Neutrophil (primary cell): ENCODE data around the gene FOXK2.

Source experiments
- H3K27ac ChIP-seq: fragments of 200-600 bp; sonication (generic); 2 replicates; pipeline ENCODE4 v1.5.1; 2016; ENCODE audit warnings: mild to moderate bottlenecking, moderate library complexity
- H3K27me3 ChIP-seq: fragments of 200-600 bp; sonication (generic); 2 replicates; pipeline ENCODE4 v1.6.0; 2016; ENCODE audit warnings: mild to moderate bottlenecking
- H3K36me3 ChIP-seq: fragments of 200-600 bp; sonication (generic); 2 replicates; pipeline ENCODE4 v1.5.1; 2017
- H3K4me1 ChIP-seq, 2 experiments: fragments of 200-600 bp in 1 of 2; sonication (generic) in 1 of 2; 1 replicate in 1 of 2; 2 replicates in 1 of 2; pipeline versions ENCODE4 v1.5.1 to v1.6.1; 2013 to 2016; ENCODE audit warnings: low read depth in 1 of 2, low read length in 1 of 2, mild to moderate bottlenecking in 1 of 2, moderate library complexity in 1 of 2; ENCODE audit not compliant: control insufficient read depth in 1 of 2, insufficient read depth in 1 of 2
- H3K4me3 ChIP-seq, 2 experiments: fragments of 200-600 bp in 1 of 2; sonication (generic) in 1 of 2; 1 replicate in 1 of 2; 2 replicates in 1 of 2; pipeline ENCODE4 v1.5.1; 2013 to 2016; ENCODE audit warnings: low read depth in 1 of 2, low read length in 1 of 2, mild to moderate bottlenecking in 1 of 2, moderate library complexity in 1 of 2
- H3K9me3 ChIP-seq: fragments of 200-600 bp; sonication (generic); 2 replicates; pipeline ENCODE4 v1.5.1; 2016
- CTCF ChIP-seq: fragments of 200-600 bp; sonication (generic); IDR thresholded peaks from 2 replicates; pipeline ENCODE4 v1.5.1; 2016; ENCODE audit warnings: antibody characterized with exemption

The FOXK2 gene

DNA sequence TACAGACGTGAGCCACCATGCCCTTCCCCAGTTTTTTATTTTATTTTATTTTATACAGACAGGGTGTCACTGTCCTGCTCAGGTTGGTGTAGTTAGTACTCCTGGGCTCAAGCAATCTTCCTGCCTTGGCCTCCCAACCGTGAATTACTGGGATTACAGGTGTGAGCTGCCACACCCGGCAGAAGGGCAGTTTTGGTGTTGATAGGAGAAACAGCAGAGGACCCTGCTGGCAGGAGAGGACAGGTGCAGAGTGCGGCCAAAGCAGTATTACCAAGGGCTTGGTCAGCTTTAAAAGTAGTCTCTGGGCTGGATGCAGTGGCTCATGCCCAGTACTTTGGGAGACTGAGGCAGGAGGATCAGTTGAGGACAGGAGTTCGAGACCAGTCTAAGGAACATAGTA lies 22.9 kb downstream of the FOXK2 start:
- H3K9me3 ChIP-seq: no peaks in the 10 kb centered on the region
- no peaks in the 10 kb centered on the region for H3K36me3 ChIP-seq
- no peak overlapping the region for H3K27ac ChIP-seq
- no peak overlapping the region for H3K4me3 ChIP-seq
- peaks cover 0 to 5% of the 10 kb centered on the region in 2 experiments for H3K4me1 ChIP-seq
- no peaks in the 10 kb centered on the region for H3K27me3 ChIP-seq
- TF ChIP-seq CTCF: no peak

- Histone ChIP-seq H3K4me1 (peaks cover 16 to 24% of the 10 kb centered on the region in 2 experiments), H3K27ac (no peak overlapping the region), H3K9me3 (no peaks in the 10 kb centered on the region), H3K27me3 (no peaks in the 10 kb centered on the region), H3K4me3 (no peak overlapping the region), H3K36me3 (no peaks in the 10 kb centered on the region)
- no peak for TF ChIP-seq CTCF
Measured at GRCh38 chr17:82544431-82545070, 25.0 kb downstream of the FOXK2 start.

DNA sequence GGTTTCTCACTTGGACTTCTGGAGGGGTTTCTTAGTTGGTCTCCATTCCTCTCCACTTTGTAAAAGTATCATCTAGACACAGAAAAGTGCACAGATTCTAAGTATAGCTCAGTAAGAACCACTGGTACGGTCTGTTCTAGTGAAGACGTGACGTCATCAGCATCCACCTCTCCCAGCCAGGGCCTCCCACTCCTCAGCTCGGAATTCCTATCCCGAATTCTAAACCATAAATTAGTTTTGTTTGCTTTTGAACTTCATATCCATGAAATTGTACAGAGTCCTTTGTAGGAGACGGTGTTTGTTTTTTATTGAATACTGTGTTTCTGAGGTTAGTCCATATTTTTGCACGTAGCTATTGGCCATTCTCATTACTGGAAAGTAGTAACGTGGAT lies 25.5 kb downstream of the FOXK2 start:
- no peaks in the 10 kb centered on the region for H3K36me3 ChIP-seq
- H3K27me3 ChIP-seq: no peaks in the 10 kb centered on the region

DNA sequence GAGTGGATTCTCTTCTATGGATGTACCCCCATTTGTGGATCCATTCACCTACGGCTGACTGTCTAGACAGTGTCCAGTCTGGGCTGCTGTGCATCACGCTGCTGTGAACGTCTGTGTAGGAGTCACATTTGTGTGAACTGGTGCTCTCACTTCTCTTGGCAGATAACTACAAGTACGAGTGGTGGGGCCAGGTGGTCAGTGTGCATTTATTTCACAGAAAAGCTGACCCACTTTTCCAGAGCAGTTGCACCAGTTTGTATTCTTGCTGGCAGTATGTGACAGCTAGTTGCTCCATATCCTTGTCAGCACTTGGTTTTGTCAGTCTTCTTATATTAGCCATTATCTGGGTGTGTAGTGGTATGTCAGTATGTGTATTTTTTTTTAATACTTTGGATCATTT lies 28.4 kb downstream of the FOXK2 start:
- Histone ChIP-seq H3K27ac (peak overlapping the region; percentile 87), H3K4me1 (peaks cover 33 to 36% of the 10 kb centered on the region in 2 experiments), H3K4me3 (no peak overlapping the region), H3K36me3 (no peaks in the 10 kb centered on the region), H3K9me3 (no peaks in the 10 kb centered on the region), H3K27me3 (no peaks in the 10 kb centered on the region)
- TF ChIP-seq CTCF: no peak

More for the DNA sequence above, 25.5 kb downstream of the FOXK2 start:
- no peak overlapping the region for H3K4me3 ChIP-seq
- no peak for TF ChIP-seq CTCF
- no peak overlapping the region for H3K27ac ChIP-seq
- H3K4me1 ChIP-seq: peaks cover 21 to 29% of the 10 kb centered on the region in 2 experiments
- no peaks in the 10 kb centered on the region for H3K9me3 ChIP-seq

- Histone ChIP-seq H3K27me3 (no peaks in the 10 kb centered on the region), H3K36me3 (no peaks in the 10 kb centered on the region), H3K4me1 (peaks cover 33 to 36% of the 10 kb centered on the region in 2 experiments), H3K27ac (peak overlapping the region; percentile 87), H3K9me3 (no peaks in the 10 kb centered on the region), H3K4me3 (peak overlapping the region; percentile 24 to 30)
- no peak for TF ChIP-seq CTCF
Measured at GRCh38 chr17:82548681-82549303, 29.3 kb downstream of the FOXK2 start.
